Astrocyte of the hippocampus (primary cell): ENCODE results near the gene EXOC4.

Experiments
- DNase-seq: peaks from one replicate; pipeline ENCODE4 v3.0.0; 2011; ENCODE audit warnings: low read depth, low spot score

Gene EXOC4

DNA sequence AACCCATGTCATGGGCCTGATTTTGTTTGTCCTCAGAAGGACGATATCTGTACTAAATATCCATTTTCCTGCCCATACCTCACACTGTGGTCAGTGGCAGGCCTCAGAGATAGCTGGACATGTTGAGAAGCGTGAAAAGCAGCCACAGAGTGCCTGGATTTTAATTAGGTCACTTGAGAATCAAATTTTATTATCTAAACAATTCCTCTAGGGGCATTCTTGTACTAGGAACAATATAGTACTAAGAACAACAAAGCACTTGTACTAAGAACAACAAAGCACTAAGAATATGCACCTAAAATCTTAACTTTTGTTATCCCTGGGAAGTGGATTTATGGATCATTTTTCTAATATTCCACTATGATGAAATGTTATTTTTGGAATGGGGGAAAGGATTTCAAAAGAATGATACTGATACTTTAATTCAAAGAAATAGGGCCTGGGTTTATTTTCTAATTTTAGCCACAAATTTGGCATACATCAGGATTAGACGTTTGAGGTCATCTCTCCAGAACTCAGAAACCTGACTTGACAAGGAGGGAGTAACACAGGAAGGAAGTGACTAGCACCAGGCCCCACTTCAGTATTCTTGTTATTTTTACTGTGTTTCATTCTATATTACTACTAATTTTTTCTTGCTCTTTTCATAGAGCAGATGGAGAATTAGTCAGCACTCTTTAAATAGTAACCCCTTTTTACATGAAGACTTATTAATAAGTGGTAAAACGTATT is 112.2 kb downstream of the EXOC4 start:
- peak; percentile 17 for DNase-seq

DNA sequence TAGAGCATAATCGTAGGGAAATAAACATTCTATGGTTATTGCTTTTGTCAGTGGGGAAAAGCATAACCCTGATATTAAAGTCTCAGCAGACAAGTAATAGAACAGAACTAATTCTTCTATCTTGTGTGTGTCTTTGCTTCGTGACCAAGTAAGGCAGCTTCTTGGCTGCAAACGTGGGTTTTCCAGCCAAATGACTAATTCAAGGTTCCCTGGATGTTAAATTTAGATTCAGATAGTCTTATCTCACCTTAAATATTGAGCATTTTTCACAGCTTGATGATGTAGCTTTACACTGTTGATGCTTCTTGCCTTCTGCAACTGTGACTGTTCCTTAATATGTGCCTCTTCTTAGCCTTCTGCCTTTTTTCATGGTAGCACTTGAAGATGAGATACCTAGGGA is 113.0 kb downstream of the EXOC4 start:
- DNase-seq: peak; percentile 58

DNA sequence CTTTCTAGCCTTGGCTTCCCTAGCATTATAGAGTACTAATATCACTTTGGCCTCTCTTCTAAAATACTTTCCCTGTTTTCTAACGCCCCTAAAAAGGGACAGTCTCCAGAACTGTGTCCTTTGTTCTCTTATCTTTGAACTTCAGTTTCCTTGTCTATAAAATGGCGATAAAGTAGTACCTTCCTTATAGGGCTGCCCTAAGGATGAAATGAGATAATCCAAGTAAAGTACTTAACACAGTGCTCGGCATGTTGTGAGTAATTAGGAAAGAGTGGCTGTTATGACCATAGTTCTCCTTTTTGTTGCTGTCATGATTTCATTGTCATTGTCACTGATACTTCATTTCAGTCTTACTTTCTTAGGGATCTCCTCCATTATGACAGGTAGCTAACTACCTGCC is 114.7 kb downstream of the EXOC4 start:
- DNase-seq: no peak

- peak; percentile 4 for DNase-seq
These were observed 116.3 kb downstream of the EXOC4 start for GRCh38 chr7:133369130-133369529.

DNA sequence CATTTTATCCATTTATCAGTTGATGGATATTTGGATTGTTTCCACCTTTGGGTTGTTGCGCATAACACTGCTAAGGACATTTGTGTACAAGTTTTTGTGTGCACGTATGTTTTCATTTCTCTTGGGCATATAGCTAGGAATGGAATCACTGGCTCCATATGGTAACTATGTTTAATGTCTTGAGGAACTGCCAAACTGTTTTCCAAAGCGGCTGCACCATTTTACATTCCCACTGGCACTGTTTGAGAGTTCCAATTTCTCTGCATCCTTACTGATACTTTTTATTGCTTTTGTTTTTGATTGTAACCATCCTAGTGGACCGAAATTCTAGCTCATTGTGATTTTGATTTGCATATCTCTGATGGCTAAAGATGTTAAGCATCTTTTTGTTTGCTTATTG is 118.7 kb downstream of the EXOC4 start:
- DNase-seq: no peak

GRCh38 chr7:133372337-133372736 is 119.5 kb downstream of the EXOC4 start:
- no peak for DNase-seq

DNA sequence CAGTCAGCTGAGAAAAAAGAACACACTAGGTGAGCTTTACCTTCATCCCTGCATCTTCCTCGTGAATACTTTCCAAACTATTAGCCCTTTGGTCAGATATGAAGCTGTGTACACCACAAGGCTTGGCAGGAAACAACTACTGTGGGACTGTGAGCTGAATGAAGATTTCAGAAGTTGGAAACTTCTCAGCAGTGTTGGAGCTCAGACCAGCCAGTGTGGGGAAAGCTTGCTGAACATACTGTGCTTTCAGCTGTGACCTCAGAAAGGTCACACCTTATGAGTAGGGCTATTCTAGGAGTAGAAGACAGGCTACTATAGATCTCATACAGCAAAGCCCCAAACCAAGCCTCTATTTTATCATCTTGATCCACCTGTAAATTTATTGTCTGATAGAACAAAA is 123.6 kb downstream of the EXOC4 start:
- DNase-seq: peak; percentile 51

- no peak for DNase-seq
These were observed 129.1 kb downstream of the EXOC4 start for GRCh38 chr7:133381965-133382364.

GRCh38 chr7:133382775-133383559 is 130.1 kb downstream of the EXOC4 start:
- no peak for DNase-seq

GRCh38 chr7:133386205-133386604 is 133.3 kb downstream of the EXOC4 start:
- DNase-seq: no peak

- DNase-seq: no peak
These were observed 136.8 kb downstream of the EXOC4 start for GRCh38 chr7:133389727-133390126.

DNA sequence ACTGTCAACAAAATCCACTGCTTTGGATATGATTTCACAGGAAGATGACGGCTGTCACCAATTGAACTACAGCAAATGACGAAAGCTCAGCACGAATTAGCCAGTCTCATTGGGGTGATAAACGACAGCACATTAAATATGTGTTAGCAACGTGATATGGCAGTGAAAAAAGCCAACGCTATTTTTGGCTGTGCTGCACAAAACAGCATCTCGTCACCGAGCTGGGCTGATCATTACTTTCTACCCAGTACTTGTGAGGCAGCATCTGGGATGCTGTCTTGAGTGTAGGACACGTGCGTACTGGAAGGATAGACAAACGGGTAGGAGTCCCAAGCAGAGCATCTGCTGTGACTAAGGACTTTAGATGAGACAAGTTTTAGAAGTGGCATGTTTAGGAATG is 138.3 kb downstream of the EXOC4 start:
- DNase-seq: no peak

GRCh38 chr7:133394369-133394768 is 141.5 kb downstream of the EXOC4 start:
- DNase-seq: no peak

GRCh38 chr7:133395551-133395950 is 142.7 kb downstream of the EXOC4 start:
- DNase-seq: no peak

GRCh38 chr7:133398506-133398905 is 145.6 kb downstream of the EXOC4 start:
- DNase-seq: no peak

- peak; percentile 36 for DNase-seq
These were observed 148.3 kb downstream of the EXOC4 start for GRCh38 chr7:133401225-133401624.

GRCh38 chr7:133408212-133408611 is 155.3 kb downstream of the EXOC4 start:
- no peak for DNase-seq

DNA sequence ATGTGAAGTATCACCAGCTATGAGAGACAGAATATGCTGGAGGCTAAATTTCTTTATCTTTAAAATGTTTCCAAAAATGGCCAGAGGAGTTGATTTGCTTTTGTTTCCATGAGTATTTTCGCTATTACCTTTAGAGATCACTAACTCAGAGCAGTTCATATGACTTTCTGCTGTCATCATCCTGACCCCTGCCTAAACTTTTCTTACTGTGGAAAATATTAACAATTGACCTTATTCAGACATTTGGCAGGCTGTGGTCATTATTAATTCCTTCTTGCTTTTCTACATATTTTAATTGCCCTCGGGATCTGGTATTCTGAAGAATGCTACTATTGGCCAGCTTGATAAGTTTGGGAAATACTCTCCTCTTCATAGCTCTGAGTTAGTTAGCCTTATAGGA is 156.5 kb downstream of the EXOC4 start:
- no peak for DNase-seq

GRCh38 chr7:133409966-133410365 is 157.1 kb downstream of the EXOC4 start:
- DNase-seq: no peak

DNA sequence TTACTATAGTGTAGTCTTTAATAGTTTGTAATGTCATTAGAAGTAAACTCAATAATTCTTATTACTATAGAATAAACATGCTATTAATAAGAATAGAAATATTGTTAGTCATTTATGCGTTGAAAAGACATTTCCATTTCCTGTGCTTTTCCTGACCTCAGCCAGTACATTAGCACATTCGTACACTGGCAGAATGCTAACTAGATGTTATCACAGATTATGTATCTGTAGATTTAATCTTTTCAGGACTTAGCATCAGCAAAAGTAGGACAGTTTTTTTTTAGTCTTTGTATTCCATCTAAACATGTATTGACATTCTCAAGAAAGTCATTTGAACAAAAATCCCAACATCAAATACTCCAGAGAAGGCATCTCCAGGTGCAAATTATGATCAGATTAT is 158.5 kb downstream of the EXOC4 start:
- no peak for DNase-seq

DNA sequence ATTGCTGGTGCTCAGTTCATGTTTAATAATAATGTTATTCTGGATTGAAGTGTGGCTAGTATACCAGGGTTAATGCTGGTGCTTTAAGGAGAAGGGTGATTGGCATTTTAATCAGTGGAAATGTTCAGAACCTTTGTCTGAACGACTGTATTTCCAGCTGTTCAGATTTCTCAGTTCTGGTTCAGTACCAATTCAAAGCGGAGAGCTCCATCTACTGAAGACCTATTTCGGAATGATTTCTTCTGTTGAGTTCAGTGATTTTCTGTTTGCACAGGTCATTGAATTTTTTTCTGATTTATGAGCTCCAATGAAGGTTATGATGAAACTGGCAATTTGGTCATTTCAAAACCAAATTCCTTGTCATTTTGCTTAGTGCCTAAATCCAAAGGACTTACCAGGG is 160.1 kb downstream of the EXOC4 start:
- no peak for DNase-seq

- no peak for DNase-seq
These were observed 166.2 kb downstream of the EXOC4 start for GRCh38 chr7:133419041-133419440.

DNA sequence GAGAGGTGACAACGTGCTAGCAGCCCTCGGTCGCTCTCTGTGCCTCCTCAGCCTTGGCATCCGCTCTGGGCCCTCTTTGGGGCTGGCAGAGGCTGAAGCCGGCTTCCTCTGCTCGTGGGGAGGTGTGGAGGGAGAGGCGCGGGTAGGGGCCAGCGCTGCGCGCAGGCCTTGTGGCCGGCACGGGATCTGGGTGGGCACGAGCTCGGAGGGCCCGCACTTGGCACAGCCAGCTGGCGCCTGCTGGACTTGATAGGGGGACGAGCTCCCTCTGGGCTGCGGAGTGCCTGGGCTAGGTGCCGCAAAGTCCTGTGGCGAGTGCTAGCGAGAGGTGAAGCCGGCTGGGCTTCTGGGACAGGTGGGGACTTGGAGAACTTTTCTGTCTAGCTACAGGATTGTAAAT is 170.7 kb downstream of the EXOC4 start:
- DNase-seq: no peak
